ENCODE results near the gene LCAT.
"Not testable (repeated sequence)": the region's sequence is repeated elsewhere in the genome, so short reads cannot be mapped to it uniquely, and the experiment has no call there.

LCAT gene

GRCh38 chr16:67943619-67944504 is at the start of gene LCAT:
TSS of gene LCAT (minus strand) at chr16:67944120. CDS start at chr16:67944101, 19 bp downstream.
- H3K27ac ChIP-seq = no peak within 1 kb of the TSS
- no peak for DNase-seq (ENCODE audit: low read depth, low spot score)

- DNase-seq (ENCODE audit: low read depth, low spot score) = no peak
- H3K27ac ChIP-seq = no peak overlapping the region
Measured at GRCh38 chr16:67993207-67994039, 49.5 kb upstream of the LCAT start.

GRCh38 chr16:67992661-67993206 is 48.8 kb upstream of the LCAT start:
- no peak overlapping the region for H3K27ac ChIP-seq
- no peak for DNase-seq (ENCODE audit: low read depth, low spot score)

- no peak overlapping the region for H3K27ac ChIP-seq
- no peak for DNase-seq (ENCODE audit: low read depth, low spot score)
Measured at GRCh38 chr16:67990018-67990386, 46.1 kb upstream of the LCAT start.

GRCh38 chr16:67989322-67990017 is 45.5 kb upstream of the LCAT start:
- no peak overlapping the region for H3K27ac ChIP-seq
- DNase-seq (ENCODE audit: low read depth, low spot score) = no peak

- no peak overlapping the region for H3K27ac ChIP-seq
Measured at GRCh38 chr16:67988675-67989074, 44.8 kb upstream of the LCAT start.

GRCh38 chr16:67987460-67988160 is 43.7 kb upstream of the LCAT start:
- no peak for DNase-seq (ENCODE audit: low read depth, low spot score)
- H3K27ac ChIP-seq = no peak overlapping the region

More at GRCh38 chr16:67988675-67989074, 44.8 kb upstream of the LCAT start:
- DNase-seq (ENCODE audit: low read depth, low spot score) = no peak

GRCh38 chr16:67986949-67987348 is 43.0 kb upstream of the LCAT start:
- no peak for DNase-seq (ENCODE audit: low read depth, low spot score)
- no peak overlapping the region for H3K27ac ChIP-seq

GRCh38 chr16:67982011-67982696 is 38.2 kb upstream of the LCAT start:
- DNase-seq (ENCODE audit: low read depth, low spot score) = no peak
- H3K27ac ChIP-seq = no peak overlapping the region

- no peak within 1 kb of the TSS for H3K27ac ChIP-seq
- DNase-seq (ENCODE audit: low read depth, low spot score) = no peak
Measured at GRCh38 chr16:67979955-67980678, 36.2 kb upstream of the LCAT start, which contains the start of gene DPEP3. TSS of gene DPEP3 (minus strand) at chr16:67980499. CDS start at chr16:67980380, 119 bp downstream.

- DNase-seq (ENCODE audit: low read depth, low spot score) = no peak
- H3K27ac ChIP-seq = no peak overlapping the region
Measured at GRCh38 chr16:67977469-67978227, 33.7 kb upstream of the LCAT start.

GRCh38 chr16:67977005-67977404 is 33.1 kb upstream of the LCAT start:
- no peak for DNase-seq (ENCODE audit: low read depth, low spot score)
- H3K27ac ChIP-seq = no peak overlapping the region

- H3K27ac ChIP-seq = no peak overlapping the region
- DNase-seq (ENCODE audit: low read depth, low spot score) = no peak
Measured at GRCh38 chr16:67976205-67976604, 32.3 kb upstream of the LCAT start.

GRCh38 chr16:67975321-67976105 is 31.6 kb upstream of the LCAT start:
- DNase-seq (ENCODE audit: low read depth, low spot score) = no peak

GRCh38 chr16:67972285-67972684 is 28.4 kb upstream of the LCAT start:
- not testable (repeated sequence) for DNase-seq (ENCODE audit: low read depth, low spot score); H3K27ac ChIP-seq

More at GRCh38 chr16:67975321-67976105, 31.6 kb upstream of the LCAT start:
- H3K27ac ChIP-seq = no peak overlapping the region

- DNase-seq (ENCODE audit: low read depth, low spot score) = no peak
- no peak overlapping the region for H3K27ac ChIP-seq
Measured at GRCh38 chr16:67971111-67971510, 27.2 kb upstream of the LCAT start.
